ENCODE data around the gene UBE2D4. TPM values are rescaled to one million over a fixed set of nuclear protein-coding genes. Genes with fewer than 3 reads are reported as not detected.
"Not testable (repeated sequence)": the region's sequence is repeated elsewhere in the genome, so short reads cannot be mapped to it uniquely, and the experiment has no call there.

The UBE2D4 gene
- total RNA-seq, 1 donor from 2014 or later: 25.4 TPM

- not testable (repeated sequence) for DNase-seq (ENCODE audit: low spot score)
Measured at GRCh38 chr7:43966392-43966791, 40.2 kb downstream of the UBE2D4 start.

GRCh38 chr7:43968172-43969040 lies 42.2 kb downstream of the UBE2D4 start:
- DNase-seq (ENCODE audit: low spot score): not testable (repeated sequence)

GRCh38 chr7:43969586-43969985 lies 43.4 kb downstream of the UBE2D4 start:
- not testable (repeated sequence) for DNase-seq (ENCODE audit: low spot score)

DNA sequence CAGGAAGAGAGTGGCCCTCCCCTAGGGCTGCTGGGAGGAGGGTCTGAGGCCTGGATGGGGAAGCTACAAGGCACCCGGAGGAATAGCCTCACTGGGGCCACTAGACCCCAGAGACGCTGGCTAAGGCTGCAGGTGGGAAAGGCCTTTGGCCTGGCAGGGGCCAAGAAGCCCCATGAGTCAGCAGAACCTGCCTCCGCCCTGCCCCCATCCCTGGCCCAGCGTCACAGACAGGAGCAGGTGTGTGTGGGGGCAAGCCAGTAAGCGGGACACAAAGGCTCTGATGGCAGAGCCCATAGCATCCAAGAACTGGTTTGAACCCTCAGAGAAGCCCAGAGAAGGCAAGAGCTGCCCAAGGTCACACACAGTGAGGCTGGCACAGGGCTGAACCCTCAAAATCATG lies 44.5 kb downstream of the UBE2D4 start:
- not testable (repeated sequence) for DNase-seq (ENCODE audit: low spot score)

DNA sequence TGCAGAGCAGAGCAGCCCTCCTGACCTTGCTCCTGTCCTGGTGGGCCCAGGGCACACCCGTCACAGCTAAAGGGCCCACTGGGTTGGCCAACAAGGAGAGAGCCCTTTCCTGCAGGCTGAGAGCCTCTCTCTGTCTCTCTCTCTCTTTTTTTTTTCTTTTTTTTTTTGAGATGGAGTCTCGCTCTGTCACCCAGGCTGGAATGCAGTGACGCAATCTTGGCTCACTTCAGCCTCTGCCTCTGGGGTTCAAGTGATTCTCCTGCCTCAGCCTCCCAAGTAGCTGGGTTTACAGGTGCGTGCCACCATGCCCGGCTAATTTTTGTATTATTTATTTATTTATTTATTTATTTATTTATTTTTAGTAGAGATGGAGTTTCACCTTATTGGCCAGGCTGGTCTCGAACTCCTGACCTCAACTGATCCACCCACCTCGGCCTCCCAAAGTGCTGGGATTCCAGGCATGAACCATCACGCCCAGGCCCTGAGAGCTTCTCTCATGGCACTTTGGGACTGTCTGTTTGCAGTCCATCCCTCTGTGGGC lies 47.9 kb downstream of the UBE2D4 start:
- DNase-seq (ENCODE audit: low spot score): not testable (repeated sequence)

DNA sequence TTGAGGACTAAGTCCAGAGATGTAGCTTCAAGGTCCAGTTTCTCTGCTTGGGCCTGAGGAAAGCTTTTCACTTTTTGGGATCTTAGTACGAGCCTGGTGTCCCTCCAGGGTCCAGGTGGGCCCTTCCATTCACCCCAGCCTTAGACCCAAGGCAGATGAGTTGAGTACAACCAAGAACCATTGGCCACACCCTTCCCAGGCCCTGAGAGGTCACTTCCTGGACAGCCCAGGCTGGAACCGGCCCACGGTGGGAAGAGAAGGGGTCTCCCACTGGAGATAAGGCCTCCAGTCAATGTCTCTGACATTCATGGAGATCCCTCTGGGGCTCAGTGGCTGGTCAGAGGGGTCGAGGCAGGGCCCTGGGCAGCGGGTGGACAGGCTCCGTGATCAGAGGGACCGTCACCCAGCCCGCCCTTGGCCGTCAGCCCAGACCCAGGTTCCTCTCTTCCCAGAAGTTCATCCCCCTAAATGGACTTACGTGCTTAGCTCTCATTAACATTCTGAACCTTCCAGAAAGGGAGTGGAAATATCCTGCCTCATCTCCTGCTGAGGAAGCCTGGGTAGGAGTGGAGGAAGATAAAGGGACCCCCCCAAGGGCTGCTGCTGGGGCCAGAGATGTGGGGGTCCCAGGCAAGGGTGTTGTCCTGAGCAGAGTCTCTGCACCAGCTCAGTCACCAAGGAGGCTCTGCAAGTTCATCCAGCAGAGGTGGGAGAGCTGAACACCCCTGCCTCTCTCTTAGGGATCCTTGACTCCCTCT lies 48.7 kb downstream of the UBE2D4 start:
- not testable (repeated sequence) for DNase-seq (ENCODE audit: low spot score)

GRCh38 chr7:43977525-43977924 lies 51.3 kb downstream of the UBE2D4 start:
- no peak for DNase-seq (ENCODE audit: low spot score)

- DNase-seq (ENCODE audit: low spot score): not testable (repeated sequence)
Measured at GRCh38 chr7:43978102-43978501, 51.9 kb downstream of the UBE2D4 start.

DNA sequence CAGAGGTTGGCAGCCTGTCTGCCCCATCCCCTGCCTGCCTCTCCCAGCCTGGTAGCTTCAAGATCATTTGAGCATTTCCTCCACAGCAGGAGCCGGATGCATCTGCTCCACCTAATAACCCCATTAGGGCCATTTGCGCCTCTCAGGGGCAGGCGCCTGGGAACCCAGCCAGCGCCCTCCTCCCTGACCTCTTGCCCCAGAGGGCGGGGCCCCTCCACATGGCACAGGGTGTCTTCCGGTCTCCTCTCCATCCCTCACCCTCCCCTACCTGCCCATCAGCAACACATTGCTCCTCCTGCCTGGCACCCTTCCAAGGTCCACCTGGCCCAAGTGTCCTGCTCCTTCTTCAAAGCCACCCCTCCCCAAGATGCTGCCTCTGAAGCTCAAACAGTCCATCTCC lies 56.6 kb downstream of the UBE2D4 start:
- not testable (repeated sequence) for DNase-seq (ENCODE audit: low spot score)

GRCh38 chr7:43983736-43984135 lies 57.5 kb downstream of the UBE2D4 start:
- DNase-seq (ENCODE audit: low spot score): not testable (repeated sequence)

DNA sequence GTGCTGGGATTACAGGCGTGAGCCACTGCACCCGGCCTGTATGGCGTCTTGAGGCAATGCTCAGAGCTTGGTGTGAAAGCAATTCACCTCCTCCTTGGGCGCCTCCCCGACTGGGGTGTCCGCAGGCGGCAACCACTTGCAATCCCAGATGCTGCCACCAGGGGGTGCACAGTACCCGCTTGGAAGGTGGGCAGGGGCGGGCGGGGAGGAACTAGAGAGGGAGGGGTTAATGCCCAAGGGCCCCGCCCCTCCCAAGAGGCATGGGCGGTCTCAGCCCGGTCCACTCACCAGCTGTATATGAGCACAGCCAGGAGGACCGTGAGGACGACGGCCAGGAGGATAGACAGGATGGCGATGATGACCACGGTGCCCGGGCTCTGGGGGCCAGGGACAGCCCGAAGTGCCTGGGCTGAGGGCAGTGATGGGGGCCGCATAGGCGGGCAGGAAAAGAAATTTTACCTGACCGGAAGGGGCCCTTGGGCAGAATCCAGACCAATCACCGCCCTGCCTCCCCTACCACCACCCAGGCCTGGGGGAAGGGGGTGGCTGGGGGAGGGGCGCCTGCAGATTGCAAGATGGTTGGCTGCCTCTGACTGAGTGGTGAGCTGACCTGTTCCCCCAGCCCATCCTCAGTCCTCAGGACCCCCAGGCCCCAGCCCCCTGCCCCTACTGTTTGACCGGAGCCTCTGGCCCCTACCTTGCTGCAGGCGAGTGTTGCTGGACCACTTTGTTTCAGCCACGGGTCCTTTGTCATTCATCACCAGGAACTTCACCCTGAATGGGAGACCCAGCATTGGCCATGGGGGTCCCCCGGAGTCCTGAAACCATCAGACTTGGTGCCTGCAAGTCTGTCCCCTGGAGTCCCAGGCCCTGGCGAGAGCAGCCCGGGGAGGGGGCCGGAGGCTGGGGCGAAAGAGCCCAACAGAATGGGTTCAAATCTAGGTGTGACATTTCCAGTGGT lies 59.9 kb downstream of the UBE2D4 start:
- DNase-seq (ENCODE audit: low spot score): peak; percentile 15

DNA sequence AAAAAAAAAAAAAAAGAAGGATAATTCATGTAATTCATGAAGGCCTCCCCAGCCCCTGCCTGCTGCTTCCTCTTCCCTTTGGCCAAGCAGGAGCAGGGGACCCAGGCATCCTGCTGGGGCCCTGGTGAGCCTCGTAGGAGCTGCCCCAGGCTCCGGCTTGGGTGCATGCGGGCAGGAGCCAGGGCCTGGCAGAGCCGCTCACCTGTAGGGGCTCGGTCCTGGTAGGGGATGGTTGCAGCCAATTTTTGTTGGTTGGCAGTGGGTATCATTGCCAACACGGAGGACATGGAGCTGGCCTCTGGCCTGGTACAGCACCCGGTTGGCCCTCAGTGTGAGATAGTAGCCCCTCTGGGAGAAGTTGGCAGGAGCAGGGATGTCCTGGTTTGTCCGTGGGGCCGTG lies 61.2 kb downstream of the UBE2D4 start:
- not testable (repeated sequence) for DNase-seq (ENCODE audit: low spot score)

DNA sequence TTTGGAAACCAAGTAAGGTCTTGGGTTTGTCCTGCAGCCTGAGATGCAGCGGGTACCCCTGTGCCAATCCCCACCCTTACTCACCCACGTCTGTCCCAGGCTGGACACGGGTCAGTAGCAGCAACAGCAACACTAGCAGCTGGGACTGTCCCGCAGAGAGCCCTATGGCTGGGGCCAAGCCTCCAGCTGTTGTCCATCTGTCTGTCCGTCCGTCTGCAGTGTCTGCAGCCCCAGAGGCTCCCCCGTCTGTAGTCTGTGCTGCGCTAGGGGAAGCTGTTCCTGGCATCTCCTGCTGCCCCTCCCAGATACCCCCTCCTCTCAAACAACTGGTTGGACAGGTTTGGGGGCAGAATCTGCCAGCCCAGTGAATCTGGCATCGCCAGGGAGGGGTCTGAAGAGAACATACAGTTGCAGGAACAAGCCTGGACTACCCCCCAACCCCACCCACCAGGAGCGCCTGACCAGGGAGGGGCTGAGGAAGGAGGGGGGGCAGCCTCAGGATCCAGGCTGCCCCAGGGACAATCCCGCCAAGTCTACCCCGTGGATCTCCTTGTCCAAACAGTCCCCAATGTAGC lies 63.9 kb downstream of the UBE2D4 start:
- DNase-seq (ENCODE audit: low spot score): not testable (repeated sequence)

- not testable (repeated sequence) for DNase-seq (ENCODE audit: low spot score)
Measured at GRCh38 chr7:43990829-43991228, 64.6 kb downstream of the UBE2D4 start.

DNA sequence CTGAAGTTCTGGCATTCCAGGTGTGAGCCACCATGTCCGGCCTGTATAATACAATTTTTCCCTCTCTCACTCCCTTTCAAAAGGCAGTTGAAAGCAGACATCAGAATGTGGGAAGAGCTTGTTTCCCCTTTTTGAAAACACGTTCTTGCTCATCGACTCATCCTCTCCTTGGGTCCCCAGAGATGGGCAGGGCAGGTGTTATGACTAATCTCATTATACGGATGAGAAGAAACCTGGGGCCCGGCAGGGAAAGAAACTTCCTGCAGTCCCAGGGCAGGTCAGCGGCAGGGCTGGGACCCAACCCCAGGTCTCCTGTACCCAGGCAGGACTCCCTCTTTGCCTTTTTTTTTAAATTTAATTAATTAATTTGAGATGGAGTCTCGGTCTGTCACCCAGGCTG lies 66.7 kb downstream of the UBE2D4 start:
- not testable (repeated sequence) for DNase-seq (ENCODE audit: low spot score)

GRCh38 chr7:43994681-43995080 lies 68.4 kb downstream of the UBE2D4 start:
- DNase-seq (ENCODE audit: low spot score): not testable (repeated sequence)

- DNase-seq (ENCODE audit: low spot score): not testable (repeated sequence)
Measured at GRCh38 chr7:43997532-43997931, 71.3 kb downstream of the UBE2D4 start, which contains the start of gene SPDYE1. TSS of gene SPDYE1 (plus strand) at chr7:43997897. CDS start at chr7:43999950, 2,053 bp downstream.

Data from mucosa of gallbladder (tissue), 1 donor.